GM21390 (cell line): Measurements from ENCODE around the gene COL4A1.
"Not testable (repeated sequence)": the region's sequence is repeated elsewhere in the genome, so short reads cannot be mapped to it uniquely, and the experiment has no call there.

Experiments used
- ATAC-seq: cut with Tn5 transposase; IDR thresholded peaks from one replicate; pipeline ENCODE4 v1.9.1; 2021; ENCODE audit not compliant: unreplicated experiment

Gene COL4A1

GRCh38 chr13:110324026-110324749 is 17.2 kb upstream of the COL4A1 start:
- no peak for ATAC-seq

DNA sequence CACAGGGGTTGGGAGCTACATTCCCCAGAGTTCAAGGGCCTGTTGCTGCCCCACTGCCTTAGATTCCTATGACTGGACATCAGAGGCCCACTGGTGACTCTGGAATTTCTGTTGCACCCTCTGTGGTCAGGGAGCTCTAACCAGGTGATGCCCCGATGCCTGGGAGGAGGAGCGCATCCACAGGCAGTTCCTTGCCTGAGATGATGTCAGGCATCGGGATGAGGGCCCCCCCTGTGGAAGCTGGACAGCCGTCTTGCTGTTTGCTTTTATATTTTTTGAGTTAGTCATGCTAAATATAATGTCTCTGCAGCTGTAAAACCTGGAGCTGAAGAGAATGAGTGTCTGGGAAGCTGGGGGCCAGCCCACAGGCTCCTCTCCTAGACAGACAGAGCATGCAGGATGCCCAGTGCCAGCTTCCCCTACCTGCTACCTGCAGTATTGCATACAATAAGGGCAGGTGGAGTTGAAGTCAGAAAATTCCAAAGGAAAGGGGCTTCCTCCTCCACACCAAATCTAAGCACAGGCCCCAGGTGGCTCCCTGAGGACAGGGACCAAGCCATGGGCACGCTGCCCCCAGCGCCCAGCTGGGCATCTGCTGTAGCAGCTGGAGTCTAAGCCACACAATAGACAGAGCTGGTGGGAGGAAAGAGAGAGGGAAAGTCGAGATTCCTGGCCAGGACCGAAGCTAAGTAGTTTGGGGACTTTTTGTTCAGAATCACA is 16.4 kb upstream of the COL4A1 start:
- no peak for ATAC-seq

DNA sequence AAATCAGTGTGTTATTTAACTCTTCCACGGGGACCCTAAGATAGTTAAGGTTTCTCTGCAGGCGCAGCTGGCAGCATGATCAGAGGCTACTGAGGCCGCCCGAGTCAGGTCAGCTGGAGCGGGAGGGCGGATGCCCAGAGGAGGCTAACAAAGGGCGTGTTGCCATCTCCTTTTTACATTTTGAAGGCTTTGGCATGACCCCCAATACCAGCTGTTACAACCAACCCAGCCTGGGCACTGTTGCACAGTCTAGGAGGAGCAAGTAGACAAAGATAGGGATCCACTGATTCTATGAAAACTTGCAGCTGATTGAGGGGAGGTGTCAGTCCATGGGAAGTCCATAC is 15.8 kb upstream of the COL4A1 start:
- ATAC-seq = no peak

DNA sequence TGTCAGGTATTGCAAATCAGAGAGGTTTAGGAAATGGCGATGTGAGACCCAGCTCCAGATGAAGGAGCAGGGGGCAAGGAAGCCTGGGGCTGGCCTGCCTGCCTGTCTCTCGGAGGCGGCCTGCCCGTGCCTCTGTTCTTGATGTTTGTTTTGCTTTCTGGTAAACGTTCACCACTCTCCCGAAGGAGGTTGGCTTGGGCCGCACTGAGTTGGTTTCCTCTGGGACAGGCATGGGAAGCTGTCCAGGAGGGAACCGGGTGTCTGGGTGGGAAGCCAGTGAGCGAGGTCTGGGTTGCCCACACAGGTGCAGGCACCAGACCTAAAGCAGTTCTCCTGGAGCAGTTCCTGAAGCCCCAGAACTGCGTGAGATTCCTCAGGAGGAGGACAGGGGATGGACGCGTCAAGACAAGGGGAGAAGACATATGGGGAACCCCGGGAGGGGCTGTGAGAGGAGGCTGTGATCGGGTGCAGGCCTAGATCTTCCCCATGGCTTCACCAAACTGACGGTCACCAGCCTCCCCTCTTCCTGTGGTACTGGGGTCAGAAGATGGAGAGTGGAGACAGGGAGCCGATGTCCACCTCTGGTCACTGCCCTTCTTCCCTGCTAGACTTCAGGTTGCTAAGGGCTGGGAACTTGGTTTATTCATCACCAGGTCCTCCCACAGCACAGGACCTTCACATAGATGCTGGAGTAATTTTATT is 15.3 kb upstream of the COL4A1 start:
- ATAC-seq = no peak

- ATAC-seq = not testable (repeated sequence)
Measured at GRCh38 chr13:110321573-110321972, 14.6 kb upstream of the COL4A1 start.

DNA sequence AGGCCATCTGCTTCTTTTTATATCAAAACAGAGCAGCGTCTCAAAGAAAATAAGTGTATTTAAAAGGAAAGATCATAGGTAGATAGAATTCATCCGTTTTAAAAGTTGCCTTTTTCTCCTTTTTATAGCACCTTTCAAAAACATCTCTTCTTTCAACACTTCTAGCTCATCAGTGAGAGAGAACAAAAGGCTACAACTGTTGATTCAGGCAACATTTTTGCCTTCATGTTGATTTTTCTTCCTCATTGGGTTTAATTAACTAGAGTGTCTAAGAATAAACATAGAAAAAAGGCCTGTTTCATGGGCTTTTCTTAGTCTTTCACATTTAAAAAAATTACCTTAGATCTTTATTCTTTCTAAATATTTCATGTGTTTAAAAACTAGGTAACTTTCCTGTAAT is 13.7 kb upstream of the COL4A1 start:
- no peak for ATAC-seq

DNA sequence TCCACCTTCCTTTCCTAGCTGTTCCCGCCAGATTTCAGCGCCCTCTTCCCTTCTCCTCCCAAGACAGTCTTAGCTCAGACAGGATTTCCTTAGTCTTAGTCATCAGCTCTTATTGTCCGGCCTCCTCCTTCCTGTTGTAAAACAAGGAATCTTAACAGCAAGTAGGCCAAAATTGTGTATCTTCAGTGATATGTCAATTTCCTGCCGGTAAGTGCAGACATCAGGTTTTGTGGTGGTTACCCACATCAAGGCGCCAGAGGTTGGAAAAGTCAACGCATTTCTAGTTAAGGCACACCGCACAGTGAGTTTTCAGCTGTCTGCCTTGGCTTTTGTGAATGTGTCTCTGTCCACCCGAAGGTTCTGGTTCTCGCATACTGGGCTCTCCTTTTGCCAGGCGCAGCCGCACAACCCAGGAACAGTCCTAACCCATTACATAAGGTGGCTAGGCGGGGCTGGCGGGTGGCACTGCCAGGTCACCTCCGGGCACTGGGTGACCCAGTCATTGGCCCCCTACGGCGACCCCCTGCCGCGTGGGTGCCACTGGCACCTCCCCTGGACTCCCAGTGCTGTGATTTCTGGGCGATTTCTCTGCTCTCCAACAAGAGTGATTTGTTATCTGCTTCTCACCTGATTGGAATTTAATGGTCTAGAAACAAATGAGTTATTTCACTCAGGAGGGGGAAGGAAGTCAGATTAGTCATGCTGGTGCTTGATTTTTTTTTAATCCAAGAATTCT is 13.0 kb upstream of the COL4A1 start:
- ATAC-seq = no peak

DNA sequence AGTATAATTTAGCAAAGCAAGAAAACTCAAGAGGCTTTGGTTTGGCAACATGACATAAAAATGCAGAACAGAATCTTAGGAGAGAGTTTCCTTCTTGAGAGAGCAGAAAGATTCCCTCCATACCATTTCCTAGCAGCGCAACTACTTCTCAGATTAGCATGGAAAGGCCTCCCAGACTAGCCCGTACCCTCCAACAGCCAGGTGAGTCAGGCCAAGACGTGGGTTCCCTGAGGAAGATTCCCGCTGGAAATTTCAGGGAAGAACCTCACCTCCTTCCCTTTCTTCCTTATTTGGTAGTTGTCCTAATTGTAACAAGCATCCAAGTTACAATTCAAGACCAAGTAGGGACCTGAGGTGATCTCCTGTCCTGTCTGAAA is 12.4 kb upstream of the COL4A1 start:
- no peak for ATAC-seq

- ATAC-seq = no peak
Measured at GRCh38 chr13:110318920-110319319, 12.0 kb upstream of the COL4A1 start.

DNA sequence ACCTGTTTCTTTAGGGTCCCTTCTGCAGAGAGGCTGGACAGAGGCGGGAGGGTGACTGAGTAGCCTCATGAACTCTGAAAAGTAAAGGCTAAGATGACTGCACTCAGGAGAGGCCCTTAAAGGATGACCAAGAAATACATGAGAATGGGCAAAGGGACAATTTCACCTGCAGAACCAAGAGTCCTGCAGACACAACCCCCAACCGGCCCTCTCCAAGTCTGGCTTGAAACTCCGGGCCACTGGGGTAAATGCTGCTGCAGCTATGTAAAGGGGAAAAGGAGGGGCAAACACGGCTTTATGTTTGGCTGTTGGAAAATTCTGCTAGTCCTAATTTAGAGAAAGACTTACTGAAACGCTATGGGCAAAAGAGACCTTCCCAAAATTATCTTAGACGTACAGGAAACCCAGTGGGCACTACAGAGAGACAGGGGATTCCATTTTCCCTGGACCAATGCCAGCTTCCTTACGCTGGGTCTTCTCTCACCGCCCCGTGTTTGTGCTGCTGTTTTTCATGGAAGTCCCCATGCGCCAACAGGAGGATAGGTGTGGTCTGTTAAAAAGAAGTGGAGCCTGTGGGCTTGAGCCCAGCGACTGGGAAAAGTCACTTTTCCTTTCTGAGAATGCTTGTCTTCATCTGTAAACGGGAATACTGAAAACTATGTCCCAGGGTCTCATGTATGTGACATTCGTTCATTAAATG is 10.7 kb upstream of the COL4A1 start:
- ATAC-seq = no peak

DNA sequence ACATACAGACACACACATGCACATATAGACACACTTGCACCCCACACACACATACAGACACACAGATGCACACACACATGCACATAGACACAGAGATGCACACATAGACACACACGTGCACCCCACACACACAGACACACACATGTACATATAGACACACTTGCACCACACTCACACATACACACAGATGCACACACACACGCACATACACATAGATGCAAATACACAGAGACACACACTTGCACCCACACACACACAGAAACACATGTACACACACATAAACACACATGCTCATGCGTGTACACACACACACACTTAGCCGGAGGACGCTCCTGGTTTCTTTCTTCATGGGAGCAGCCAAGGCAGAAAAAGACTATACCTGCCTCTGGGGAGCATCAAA is 10.1 kb upstream of the COL4A1 start:
- ATAC-seq = no peak

DNA sequence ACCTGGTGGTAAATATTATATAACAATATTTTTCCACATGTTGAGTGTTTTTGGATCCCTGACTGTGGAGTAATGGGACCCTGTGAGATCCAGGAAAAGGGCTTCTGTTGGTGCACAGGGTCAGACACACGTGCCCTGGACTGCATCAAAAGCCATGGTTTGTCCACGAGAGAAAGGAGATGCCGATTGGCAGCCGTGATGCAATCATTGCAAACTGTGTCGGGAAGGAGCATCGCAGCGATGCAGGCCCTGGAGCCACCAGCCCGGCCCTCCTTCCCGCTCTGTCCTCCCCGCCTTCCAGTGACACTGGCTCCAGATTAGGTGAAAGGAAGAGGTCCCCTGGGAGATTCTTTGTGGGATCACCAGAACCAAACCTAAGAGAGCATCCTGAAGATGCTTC is 9.2 kb upstream of the COL4A1 start:
- no peak for ATAC-seq

DNA sequence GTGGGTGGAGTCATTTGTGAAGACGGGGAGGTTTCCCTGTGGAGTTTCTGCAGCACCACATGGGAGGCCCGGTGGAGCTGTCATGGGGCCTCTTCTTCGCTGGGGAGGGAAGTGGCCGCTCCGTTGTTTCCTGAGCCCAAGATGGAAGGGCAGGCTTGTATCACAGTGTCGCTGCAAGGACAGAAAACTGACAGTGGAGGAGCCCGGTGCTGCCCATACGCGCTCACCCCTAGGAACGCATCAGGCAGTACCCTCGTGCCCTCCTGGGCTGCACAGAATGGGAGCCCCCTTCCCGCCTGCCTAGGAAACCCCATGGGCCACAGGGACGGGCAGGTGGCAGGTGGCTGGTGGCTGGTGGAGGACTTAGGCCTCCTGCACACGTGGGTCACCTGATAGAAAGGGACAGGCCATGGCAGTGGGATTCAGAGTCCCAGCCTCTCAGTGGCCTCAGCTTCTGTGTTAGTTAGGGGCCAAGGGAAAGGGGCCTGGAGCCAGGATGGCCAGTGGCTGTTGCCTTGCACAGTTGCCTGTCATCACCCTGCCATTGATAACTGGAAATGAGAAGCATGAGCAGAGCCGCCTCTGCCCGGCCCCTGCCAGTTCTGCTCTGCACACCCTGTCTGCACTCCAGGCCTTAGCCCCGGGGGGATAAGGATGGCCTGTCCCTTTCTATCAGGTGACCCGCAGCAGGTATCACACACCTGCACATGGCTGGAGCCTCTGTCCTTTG is 7.7 kb upstream of the COL4A1 start:
- ATAC-seq = no peak

GRCh38 chr13:110313733-110314132 is 6.8 kb upstream of the COL4A1 start:
- ATAC-seq = not testable (repeated sequence)

GRCh38 chr13:110313261-110313660 is 6.3 kb upstream of the COL4A1 start:
- ATAC-seq = not testable (repeated sequence)

- no peak for ATAC-seq
Measured at GRCh38 chr13:110312339-110313031, 5.5 kb upstream of the COL4A1 start.

- ATAC-seq = no peak
Measured at GRCh38 chr13:110311443-110312338, 4.7 kb upstream of the COL4A1 start.

DNA sequence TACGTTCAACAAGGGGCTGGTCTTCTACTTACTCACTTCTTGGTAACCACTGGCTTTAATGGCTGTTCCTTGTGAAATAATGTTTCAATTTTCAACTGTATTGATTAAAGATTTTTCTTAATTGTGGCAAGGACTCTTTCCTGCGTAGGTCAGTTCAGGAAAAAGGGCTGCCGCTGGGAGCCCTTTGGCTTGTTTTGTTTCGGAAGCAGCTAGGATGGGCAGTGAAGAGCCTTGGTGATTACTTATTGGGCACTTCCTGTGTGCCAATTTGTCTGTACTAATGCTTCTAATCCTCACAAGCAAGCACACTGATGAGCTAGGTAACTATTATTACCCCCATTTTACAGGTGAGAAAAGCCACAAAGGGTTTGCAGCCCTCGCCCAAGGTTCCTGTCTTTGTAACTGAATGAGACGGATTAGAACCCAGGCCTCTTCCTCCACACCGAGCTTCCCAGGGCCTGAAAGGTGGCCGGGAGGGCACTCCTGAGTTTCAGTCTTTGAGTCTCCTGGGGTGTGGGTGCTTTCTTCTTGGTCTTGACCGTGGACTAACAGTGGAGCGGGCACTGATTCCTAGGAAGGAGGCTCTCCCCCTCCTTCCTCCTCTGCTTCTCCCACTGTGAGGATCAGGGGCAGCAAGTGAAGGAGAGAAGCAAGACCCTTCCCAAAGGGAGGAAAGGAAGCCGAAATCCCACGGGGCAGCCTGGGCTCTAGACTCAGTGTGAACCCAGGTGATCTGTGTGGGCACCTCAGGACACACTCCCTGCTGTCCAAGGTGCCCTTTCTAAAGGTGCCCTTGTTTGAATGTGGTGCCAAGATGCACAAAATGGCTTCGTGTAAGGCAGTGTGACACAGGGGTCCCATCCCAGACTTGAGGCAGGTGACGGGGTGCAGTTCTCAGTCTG is 3.8 kb upstream of the COL4A1 start:
- ATAC-seq = no peak
